Activated T-cell treated with anti-CD3 and anti-CD28 coated beads, Interleukin-2, amount 50 U/mL, for 24 hours (primary cell): ENCODE results near the gene PRSS12.
A peak's percentile ranks its signal among the peaks of the same experiment; 100 is the strongest.
"Not testable (repeated sequence)": the region's sequence is repeated elsewhere in the genome, so short reads cannot be mapped to it uniquely, and the experiment has no call there.

Experiments used
- DNase-seq: peaks from one replicate; pipeline ENCODE4 v3.0.0-alpha.2; 2020
- H3K27ac Mint-ChIP-seq: 2 replicates; pipeline ENCODE4 v1.8.0; 2020; ENCODE audit warnings: mild to moderate bottlenecking, mixed read lengths
- H3K27me3 Mint-ChIP-seq: 2 replicates; pipeline ENCODE4 v1.8.0; 2020; ENCODE audit warnings: mixed read lengths
- H3K36me3 Mint-ChIP-seq: 2 replicates; pipeline ENCODE4 v1.8.0; 2020; ENCODE audit warnings: low read depth, mixed read lengths
- H3K4me1 Mint-ChIP-seq: 2 replicates; pipeline ENCODE4 v1.8.0; 2020; ENCODE audit warnings: low read depth, mixed read lengths
- H3K4me3 Mint-ChIP-seq: 2 replicates; pipeline ENCODE4 v1.8.0; 2020; ENCODE audit warnings: mild to moderate bottlenecking, moderate library complexity, mixed read lengths
- H3K9me3 Mint-ChIP-seq: 2 replicates; pipeline ENCODE4 v1.8.0; 2020; ENCODE audit warnings: mixed read lengths

PRSS12 gene

DNA sequence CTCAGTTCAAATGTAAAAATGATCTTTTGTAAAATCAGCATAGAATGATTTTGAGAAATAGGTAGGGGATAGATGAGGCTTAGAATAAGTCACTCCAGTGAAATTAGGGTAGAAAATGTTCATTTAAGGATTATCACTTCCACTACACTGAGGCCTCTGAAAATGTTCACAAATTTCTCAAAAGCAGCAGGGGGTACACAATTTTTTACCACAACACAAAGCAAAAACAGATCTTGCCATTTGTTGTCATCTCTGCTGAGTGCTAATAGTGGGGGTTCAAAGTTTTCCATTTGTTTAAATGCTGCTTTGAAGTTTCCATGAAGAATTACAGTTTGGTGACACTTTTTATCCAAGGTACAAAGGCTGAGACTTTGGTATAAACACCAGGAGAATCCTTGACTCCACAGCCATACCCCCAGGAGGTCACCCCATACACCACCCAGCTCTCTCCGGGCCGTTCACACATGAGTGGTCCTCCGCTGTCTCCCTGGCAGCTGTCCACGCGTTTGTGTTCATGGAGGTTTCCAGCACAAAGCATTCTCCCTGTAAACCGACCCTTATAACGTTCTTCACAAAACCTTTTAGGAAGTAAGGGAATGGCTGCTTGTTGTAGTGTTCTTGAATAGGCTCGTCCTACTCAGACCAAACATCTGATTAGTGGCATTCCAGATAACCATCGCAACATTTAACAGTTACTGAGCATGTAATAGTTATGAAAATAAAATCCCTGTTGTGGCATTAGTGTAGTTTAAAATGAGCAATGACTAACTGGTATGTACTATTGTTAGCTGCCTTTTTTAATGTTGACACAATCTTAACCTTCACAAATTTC is 71.0 kb downstream of the PRSS12 start:
- H3K27me3 Mint-ChIP-seq: no peaks in the 10 kb centered on the region
- DNase-seq: peak; percentile 58
- peak overlapping the region; percentile 93 for H3K4me3 Mint-ChIP-seq
- peak overlapping the region; percentile 99 for H3K27ac Mint-ChIP-seq
- peaks cover 40% of the 10 kb centered on the region for H3K4me1 Mint-ChIP-seq
- no peaks in the 10 kb centered on the region for H3K9me3 Mint-ChIP-seq
- H3K36me3 Mint-ChIP-seq: peaks cover 60% of the 10 kb centered on the region

DNA sequence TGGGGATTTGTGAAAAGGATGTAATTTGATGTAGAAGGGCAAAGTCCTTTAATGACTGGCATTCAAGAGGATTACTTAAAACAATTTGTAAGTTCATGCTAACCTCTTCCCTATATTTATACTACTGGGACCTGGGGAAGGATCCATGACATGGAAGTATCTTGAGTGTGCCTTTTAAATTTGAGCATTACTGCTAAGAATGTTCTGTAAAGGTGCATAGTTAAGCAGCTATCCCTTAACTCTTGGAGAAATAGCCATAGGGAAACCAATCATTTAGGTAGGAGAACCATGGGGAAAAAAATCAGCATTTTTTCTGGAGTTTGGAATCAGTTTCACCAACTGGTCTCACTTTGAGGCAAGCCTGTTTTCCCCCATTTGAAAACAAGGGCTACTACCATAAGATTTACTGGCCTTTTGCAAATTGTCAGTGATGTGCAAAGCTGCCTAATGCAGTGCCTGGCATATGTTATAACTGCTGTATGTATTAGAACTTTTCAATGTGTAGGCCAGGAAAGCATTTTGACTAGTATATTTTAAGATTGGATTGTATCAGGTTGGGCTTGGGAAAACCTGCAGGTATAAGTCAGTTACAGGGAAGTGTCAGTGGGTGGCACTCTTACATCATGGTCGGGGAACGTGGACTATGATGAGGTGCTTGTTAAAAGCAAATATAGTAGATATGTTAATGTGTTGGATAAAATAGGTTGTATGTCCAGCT is 72.1 kb downstream of the PRSS12 start:
- DNase-seq: peak; percentile 40
- peak overlapping the region; percentile 93 for H3K4me3 Mint-ChIP-seq
- peaks cover 53% of the 10 kb centered on the region for H3K36me3 Mint-ChIP-seq

DNA sequence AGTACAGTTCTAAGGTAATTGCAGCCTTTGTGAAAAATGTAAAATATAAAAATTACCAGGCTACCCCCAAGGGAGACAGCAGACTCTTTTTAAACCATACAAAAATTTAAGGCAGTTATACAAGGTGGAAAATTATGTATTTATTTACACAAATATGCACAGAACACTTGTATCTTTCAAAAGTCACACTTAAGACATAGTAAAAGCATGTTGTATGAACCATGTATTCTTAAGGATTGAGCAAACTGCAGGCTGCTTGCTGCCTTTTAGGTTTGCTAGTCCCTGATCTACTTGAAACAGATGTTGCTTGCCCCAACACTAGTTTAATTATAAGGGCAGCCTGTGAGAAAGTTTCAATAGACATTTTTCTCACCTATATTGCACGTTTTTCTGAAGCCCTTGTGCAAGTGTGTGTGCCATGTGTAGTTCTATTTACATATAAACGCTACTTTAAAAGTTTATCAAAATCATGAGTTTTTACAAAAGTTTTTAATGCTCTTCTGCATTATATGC is 72.8 kb downstream of the PRSS12 start:
- Mint-ChIP-seq H3K36me3 (peaks cover 53% of the 10 kb centered on the region), H3K27ac (peak overlapping the region; percentile 99), H3K27me3 (no peaks in the 10 kb centered on the region), H3K4me3 (peak overlapping the region; percentile 93), H3K4me1 (peaks cover 42% of the 10 kb centered on the region), H3K9me3 (no peaks in the 10 kb centered on the region)
- DNase-seq: no peak

More for the DNA sequence above, 72.1 kb downstream of the PRSS12 start:
- Mint-ChIP-seq H3K9me3 (no peaks in the 10 kb centered on the region), H3K27me3 (no peaks in the 10 kb centered on the region), H3K27ac (peak overlapping the region; percentile 99), H3K4me1 (peaks cover 42% of the 10 kb centered on the region)

DNA sequence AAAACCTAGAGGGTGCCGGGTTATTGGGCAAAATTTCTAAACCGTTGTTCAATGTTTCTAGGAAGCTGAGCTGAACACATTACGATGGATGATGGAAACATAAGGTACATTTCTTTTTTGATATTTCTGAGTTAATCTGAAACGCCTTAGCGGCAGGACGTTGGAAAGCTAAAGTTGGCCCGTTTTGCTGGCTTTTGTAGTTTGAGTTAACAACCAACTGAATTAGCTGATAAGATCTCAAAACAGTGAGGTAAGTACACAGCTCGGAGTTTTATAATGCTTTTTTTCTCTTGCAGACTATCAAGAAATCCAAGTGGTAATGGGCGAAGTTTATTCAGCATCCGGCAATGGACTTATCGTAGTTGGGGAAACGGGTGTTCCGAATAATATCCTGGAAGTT is 73.5 kb downstream of the PRSS12 start:
- no peaks in the 10 kb centered on the region for H3K27me3 Mint-ChIP-seq
- H3K27ac Mint-ChIP-seq: peak overlapping the region; percentile 99
- no peaks in the 10 kb centered on the region for H3K9me3 Mint-ChIP-seq
- H3K36me3 Mint-ChIP-seq: peaks cover 53% of the 10 kb centered on the region
- no peak for DNase-seq
- H3K4me1 Mint-ChIP-seq: peaks cover 42% of the 10 kb centered on the region
- peak overlapping the region; percentile 93 for H3K4me3 Mint-ChIP-seq

DNA sequence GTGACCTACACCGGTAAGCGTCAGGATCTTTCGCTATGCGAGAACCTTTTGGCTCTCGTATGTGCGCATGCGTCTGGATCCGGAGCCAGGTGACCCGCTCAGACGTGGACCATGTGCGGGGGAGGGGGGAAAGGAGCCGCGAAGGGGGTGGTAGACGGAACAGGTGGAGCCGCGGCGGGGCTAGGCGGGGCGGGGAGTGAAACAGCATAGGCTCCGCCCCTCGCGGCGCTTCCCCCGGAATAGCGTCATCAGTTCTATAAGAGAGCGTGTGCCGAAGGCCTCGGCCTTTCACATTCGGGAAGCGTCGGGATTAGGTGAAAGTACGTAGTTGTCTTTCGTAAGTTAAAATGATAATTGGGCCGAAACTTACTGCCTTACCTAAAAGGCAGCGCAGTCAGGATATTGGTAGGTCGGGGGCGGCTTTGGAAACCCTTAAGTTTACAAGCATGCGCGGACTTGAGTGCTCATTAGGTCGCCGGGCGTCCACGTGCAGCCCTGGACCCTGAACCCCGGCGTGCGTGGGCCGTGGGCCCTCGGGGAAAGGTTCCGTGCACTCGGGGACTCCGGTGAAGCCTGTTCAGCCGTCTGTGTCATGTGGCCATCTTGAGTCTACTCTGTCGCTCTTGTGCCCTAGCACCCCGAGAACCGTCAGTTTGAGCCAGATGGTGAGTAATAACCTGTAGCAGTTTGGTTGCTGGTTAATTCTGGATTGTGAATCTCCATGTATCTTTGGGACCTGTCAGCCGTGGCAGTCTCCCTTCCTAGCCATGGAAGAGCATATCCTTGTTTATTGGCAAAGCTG is 74.1 kb downstream of the PRSS12 start:
- Mint-ChIP-seq H3K9me3 (no peaks in the 10 kb centered on the region), H3K27ac (peak overlapping the region; percentile 99), H3K4me3 (peak overlapping the region; percentile 93), H3K27me3 (no peaks in the 10 kb centered on the region), H3K36me3 (peaks cover 53% of the 10 kb centered on the region), H3K4me1 (peaks cover 42% of the 10 kb centered on the region)
- peak; percentile 96 for DNase-seq

DNA sequence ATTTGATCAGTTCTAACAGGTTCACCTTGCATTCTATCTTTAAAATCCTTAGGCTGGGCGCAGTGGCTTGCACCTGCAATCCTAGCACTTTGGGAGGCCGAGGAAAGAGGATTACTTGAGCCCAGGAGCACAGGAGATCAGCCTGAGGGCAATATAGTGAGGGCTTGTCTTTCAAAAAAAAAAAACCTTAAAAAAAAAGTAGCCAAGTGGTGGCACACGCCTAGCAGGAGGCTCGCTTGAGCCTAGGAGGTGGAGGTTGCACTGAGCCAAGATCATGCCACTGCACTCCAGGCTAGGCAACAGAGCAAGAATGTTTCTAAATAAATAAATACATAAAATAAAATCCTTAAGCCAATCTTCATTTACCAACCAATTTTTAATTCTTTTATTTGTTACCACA is 75.6 kb downstream of the PRSS12 start:
- H3K4me1 Mint-ChIP-seq: peaks cover 35% of the 10 kb centered on the region
- no peaks in the 10 kb centered on the region for H3K9me3 Mint-ChIP-seq
- H3K36me3 Mint-ChIP-seq: peaks cover 43% of the 10 kb centered on the region
- DNase-seq: no peak
- peak overlapping the region; percentile 99 for H3K27ac Mint-ChIP-seq
- peak overlapping the region; percentile 93 for H3K4me3 Mint-ChIP-seq
- no peaks in the 10 kb centered on the region for H3K27me3 Mint-ChIP-seq

DNA sequence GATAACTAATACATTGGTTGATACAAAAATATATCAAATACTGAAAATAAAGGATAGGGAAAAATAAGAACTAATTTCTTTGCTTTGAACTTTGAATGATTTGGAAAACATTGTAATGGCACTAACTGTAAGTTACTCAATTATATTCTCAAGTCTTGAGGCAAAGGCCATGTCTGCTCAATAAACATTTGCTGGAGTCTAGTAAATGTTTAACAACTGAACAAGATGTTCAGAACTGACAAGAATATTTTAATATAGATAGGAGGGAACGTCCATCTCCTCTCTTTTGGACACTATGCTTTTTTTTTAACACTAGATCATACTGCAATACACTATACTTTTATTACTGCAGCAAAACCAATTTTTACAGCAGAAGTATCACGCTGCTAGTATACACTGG is 76.2 kb downstream of the PRSS12 start:
- H3K36me3 Mint-ChIP-seq: peaks cover 37% of the 10 kb centered on the region
- no peak overlapping the region for H3K4me3 Mint-ChIP-seq
- peaks cover 29% of the 10 kb centered on the region for H3K4me1 Mint-ChIP-seq
- no peak for DNase-seq
- no peak overlapping the region for H3K27ac Mint-ChIP-seq
- H3K27me3 Mint-ChIP-seq: no peaks in the 10 kb centered on the region
- no peaks in the 10 kb centered on the region for H3K9me3 Mint-ChIP-seq

DNA sequence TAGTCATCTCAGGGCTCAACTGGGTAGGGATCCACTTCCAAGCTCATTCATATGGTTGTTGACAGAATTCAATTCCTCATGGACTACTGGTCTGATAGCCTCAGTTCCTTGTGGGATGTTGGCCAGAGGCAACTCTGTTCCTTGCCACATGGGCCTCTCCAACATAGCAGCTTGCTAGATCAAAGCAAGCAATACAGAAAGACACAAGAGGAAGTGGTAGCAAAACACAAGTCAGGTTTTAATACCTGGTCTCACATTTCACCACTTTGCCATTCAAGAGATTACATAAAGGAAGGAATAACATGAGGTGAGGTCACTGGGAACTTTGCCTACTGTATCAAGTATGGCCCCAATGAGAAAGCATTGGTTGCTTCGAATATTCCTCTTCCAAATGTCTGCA is 79.2 kb downstream of the PRSS12 start:
- no peak for DNase-seq
- peaks cover 18% of the 10 kb centered on the region for H3K4me1 Mint-ChIP-seq
- peaks cover 7% of the 10 kb centered on the region for H3K36me3 Mint-ChIP-seq
- peaks cover 3% of the 10 kb centered on the region for H3K27me3 Mint-ChIP-seq
- no peaks in the 10 kb centered on the region for H3K9me3 Mint-ChIP-seq
- H3K4me3 Mint-ChIP-seq: no peak overlapping the region
- H3K27ac Mint-ChIP-seq: no peak overlapping the region

DNA sequence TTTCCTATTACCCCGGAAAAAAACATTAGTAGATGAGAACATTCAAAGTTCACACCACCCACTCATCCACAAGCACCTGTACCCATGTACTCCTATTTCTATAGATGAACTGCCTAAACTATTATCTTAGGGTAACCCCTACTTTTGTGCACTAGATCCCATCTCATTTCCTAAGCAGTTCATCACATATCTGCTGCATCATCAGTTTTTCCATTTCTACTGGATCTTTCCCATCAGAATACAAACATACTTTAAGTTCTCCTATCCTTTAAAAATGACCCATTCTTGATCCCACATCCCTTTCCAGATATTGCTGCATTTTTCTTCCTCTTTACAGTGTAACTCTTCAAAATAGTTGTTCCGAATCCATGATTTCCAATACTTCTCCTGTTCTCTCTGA is 81.0 kb downstream of the PRSS12 start:
- Mint-ChIP-seq H3K4me1 (peaks cover 3% of the 10 kb centered on the region), H3K4me3 (no peak overlapping the region), H3K9me3 (no peaks in the 10 kb centered on the region), H3K27me3 (peaks cover 4% of the 10 kb centered on the region), H3K36me3 (no peaks in the 10 kb centered on the region), H3K27ac (no peak overlapping the region)
- no peak for DNase-seq

DNA sequence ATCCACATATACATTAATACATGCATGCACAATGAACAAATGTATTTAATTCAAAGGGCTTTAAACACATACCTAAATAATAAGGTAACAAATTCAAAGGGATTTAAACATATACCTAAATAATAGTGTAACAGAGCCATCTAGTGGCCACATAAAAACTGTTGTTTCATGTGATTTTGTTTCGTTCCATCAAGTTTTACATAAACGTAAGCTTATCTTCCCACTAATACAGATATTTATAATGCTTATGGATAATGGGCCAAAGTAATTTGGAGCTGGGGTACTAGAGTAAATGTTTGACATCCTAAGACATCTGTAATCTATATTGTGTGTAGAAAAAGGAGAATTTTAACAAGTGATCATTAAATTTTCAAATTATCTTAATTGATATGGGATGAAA is 82.3 kb downstream of the PRSS12 start:
- no peaks in the 10 kb centered on the region for H3K36me3 Mint-ChIP-seq
- no peak for DNase-seq

DNA sequence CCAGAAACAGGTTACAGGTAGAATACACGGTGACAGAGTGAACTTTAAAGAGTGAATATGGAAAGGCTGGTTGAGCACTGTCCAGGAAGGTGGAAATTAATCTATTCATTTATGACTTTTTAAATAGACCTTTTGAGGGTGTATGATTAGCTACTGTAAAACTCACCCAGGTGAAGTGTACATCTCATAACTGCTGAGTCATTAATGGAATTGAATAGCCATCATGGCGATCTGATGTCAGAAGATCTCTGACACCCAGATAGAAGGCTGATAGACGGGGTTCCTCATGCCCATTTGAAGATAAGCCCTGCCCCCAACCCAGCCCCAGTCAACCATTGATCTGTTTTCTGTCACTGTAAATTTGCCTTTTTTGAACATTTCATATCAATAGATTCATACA is 84.0 kb downstream of the PRSS12 start:
- no peak overlapping the region for H3K27ac Mint-ChIP-seq
- DNase-seq: no peak
- no peaks in the 10 kb centered on the region for H3K36me3 Mint-ChIP-seq
- no peaks in the 10 kb centered on the region for H3K9me3 Mint-ChIP-seq
- no peak overlapping the region for H3K4me3 Mint-ChIP-seq
- H3K4me1 Mint-ChIP-seq: peaks cover 6% of the 10 kb centered on the region
- peaks cover 14% of the 10 kb centered on the region for H3K27me3 Mint-ChIP-seq

More for the DNA sequence above, 82.3 kb downstream of the PRSS12 start:
- Mint-ChIP-seq H3K27ac (no peak overlapping the region), H3K4me3 (no peak overlapping the region), H3K4me1 (peaks cover 2% of the 10 kb centered on the region), H3K9me3 (no peaks in the 10 kb centered on the region), H3K27me3 (peaks cover 5% of the 10 kb centered on the region)

DNA sequence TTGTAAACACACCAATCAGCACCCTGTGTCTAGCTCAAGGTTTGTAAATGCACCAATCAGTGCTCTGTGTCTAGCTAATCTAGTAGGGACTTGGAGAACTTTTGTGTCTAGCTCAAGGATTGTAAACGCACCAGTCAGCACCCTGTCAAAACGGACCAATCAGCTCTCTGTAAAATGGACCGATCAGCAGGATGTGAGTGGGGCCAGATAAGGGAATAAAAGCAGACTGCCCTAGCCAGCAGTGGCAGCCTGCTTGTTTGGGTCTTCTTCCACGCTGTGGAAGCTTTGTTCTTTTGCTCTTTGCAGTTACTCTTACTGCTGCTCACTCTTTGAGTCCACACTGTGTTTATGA is 86.7 kb downstream of the PRSS12 start:
- not testable (repeated sequence) for H3K27ac Mint-ChIP-seq, H3K9me3 Mint-ChIP-seq, H3K36me3 Mint-ChIP-seq, H3K4me1 Mint-ChIP-seq, DNase-seq
- H3K4me3 Mint-ChIP-seq: peak overlapping the region; percentile 49
- peaks cover 14% of the 10 kb centered on the region for H3K27me3 Mint-ChIP-seq

DNA sequence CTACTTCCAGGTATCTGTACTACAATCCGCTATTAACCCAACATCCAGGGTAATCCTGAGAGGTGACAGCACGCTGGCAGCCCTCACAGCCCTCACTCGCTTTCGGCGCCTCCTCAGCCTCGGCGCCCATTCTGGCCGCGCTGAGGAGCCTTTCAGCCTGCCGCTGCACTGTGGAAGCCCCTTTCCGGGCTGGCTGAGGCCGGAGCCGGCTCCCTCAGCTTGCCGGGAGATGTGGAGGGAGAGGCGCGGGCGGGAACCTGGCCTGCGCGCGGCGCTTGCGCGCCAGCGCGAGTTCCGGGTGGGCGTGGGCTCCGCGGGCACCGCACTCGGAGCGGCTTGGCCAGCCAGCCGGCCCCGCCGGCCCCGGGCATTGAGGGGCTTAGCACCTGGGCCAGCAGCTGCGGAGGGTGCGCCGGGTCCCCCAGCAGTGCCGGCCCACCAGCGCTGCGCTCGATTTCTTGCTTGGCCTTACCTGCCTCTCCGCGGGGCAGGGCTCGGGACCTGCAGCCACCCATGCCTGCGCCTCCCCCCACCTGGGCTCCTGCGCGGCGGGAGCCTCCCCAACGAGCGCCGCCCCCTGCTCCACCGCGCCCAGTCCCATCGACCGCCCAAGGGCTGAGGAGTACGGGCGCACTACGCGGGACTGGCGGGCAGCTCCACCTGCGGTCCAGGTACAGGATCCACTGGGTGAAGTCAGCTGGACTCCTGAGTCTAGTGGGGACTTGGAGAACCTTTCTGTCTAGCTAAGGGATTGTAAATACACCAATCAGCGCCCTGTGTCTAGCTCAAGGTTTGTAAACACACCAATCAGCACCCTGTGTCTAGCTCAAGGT is 87.3 kb downstream of the PRSS12 start:
- Mint-ChIP-seq H3K27me3 (peaks cover 13% of the 10 kb centered on the region), H3K36me3 (no peaks in the 10 kb centered on the region), H3K27ac (no peak overlapping the region), H3K9me3 (no peaks in the 10 kb centered on the region), H3K4me3 (peak overlapping the region; percentile 67), H3K4me1 (peaks cover 5% of the 10 kb centered on the region)
- peak; percentile 72 for DNase-seq

DNA sequence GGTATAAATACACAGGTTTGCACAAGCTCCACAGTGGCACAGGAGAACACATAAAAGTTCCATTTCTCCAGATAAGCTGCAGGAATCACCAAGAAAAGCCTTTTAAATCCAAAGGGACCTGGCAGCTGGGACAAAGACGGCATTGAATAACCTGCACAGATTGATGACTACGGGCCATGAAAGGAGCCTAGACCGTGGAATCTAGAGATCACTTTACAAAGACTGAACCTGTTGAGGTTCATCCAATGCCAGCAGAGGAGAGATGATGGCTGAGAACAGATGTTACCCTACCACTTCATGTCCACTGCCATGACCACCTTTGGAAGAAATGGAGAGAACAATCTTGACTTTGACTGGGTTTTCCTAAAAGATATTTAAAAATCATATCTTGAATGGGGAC is 88.7 kb downstream of the PRSS12 start:
- Mint-ChIP-seq H3K9me3 (no peaks in the 10 kb centered on the region), H3K4me3 (no peak overlapping the region), H3K36me3 (no peaks in the 10 kb centered on the region), H3K27ac (no peak overlapping the region), H3K4me1 (peaks cover 4% of the 10 kb centered on the region), H3K27me3 (peaks cover 11% of the 10 kb centered on the region)
- no peak for DNase-seq
